ENCODE results near the gene NUMA1. TPM values are rescaled to one million over a fixed set of nuclear protein-coding genes. Genes with fewer than 3 reads are reported as not detected.

The NUMA1 gene
- total RNA-seq, 1 donor from 2014 or later: 163 TPM

- Mint-ChIP-seq H3K36me3 (ENCODE audit: low read depth) (peaks cover 24% of the 10 kb centered on the region), H3K4me3 (no peak overlapping the region), H3K4me1 (peaks cover 65% of the 10 kb centered on the region), H3K9me3 (no peaks in the 10 kb centered on the region), H3K27ac (no peak overlapping the region), H3K27me3 (no peaks in the 10 kb centered on the region)
- ChIA-PET POLR2A (interaction anchor here (5.1 kb wide), 1 partner anchor 11 kb away, joined by 19 read pairs; no protein-coding TSS in a partner anchor), CTCF (interaction anchor here (1.5 kb wide), 1 partner anchor 11 kb away, joined by 5 read pairs; no protein-coding TSS in a partner anchor)
- no peak for TF ChIP-seq CTCF (IDR thresholded peaks at IDR 0.05)
- intact Hi-C loops (cut with micrococcal nuclease): no loop called here
- ATAC-seq (ENCODE audit: low read depth) (no peak), DNase-seq (no peak)
These were observed 83.4 kb downstream of the NUMA1 start for GRCh38 chr11:71996946-71997345.

GRCh38 chr11:71996517-71996916 lies 83.8 kb downstream of the NUMA1 start:
- H3K27me3 Mint-ChIP-seq: no peaks in the 10 kb centered on the region
- peaks cover 67% of the 10 kb centered on the region for H3K4me1 Mint-ChIP-seq
- H3K36me3 Mint-ChIP-seq (ENCODE audit: low read depth): peaks cover 20% of the 10 kb centered on the region
- no peak overlapping the region for H3K4me3 Mint-ChIP-seq
- no peaks in the 10 kb centered on the region for H3K9me3 Mint-ChIP-seq
- CTCF ChIA-PET: interaction anchor here (1.5 to 1.7 kb wide), 2 partner anchors 10 to 95 kb away, joined by 5 to 7 read pairs; no protein-coding TSS in a partner anchor
- TF ChIP-seq CTCF (IDR thresholded peaks at IDR 0.05): no peak
- POLR2A ChIA-PET: interaction anchor here (5.1 kb wide), 1 partner anchor 11 kb away, joined by 19 read pairs; no protein-coding TSS in a partner anchor
- no peak overlapping the region for H3K27ac Mint-ChIP-seq
- no peak for ATAC-seq (ENCODE audit: low read depth)
- intact Hi-C loops (cut with micrococcal nuclease): no loop called here
- no peak for DNase-seq

GRCh38 chr11:71995726-71996291 lies 84.5 kb downstream of the NUMA1 start:
- H3K9me3 Mint-ChIP-seq: no peaks in the 10 kb centered on the region
- DNase-seq: no peak
- no peak for ATAC-seq (ENCODE audit: low read depth)
- H3K36me3 Mint-ChIP-seq (ENCODE audit: low read depth): peaks cover 17% of the 10 kb centered on the region
- TF ChIP-seq CTCF (IDR thresholded peaks at IDR 0.05): no peak
- ChIA-PET CTCF (interaction anchor here (1.7 to 2.5 kb wide), 2 partner anchors 18 to 95 kb away, joined by 7 to 9 read pairs; no protein-coding TSS in a partner anchor), POLR2A (interaction anchor here (1.5 to 5.1 kb wide), 2 partner anchors 10 to 19 kb away, joined by 3 to 19 read pairs; no protein-coding TSS in a partner anchor)
- H3K4me3 Mint-ChIP-seq: no peak overlapping the region
- peaks cover 74% of the 10 kb centered on the region for H3K4me1 Mint-ChIP-seq
- H3K27me3 Mint-ChIP-seq: no peaks in the 10 kb centered on the region
- intact Hi-C loops (cut with micrococcal nuclease): loop anchor here (2.0 kb wide), 1 partner anchor 13 kb away; no protein-coding TSS in a partner anchor
- H3K27ac Mint-ChIP-seq: no peak overlapping the region

- Mint-ChIP-seq H3K27me3 (no peaks in the 10 kb centered on the region), H3K9me3 (no peaks in the 10 kb centered on the region), H3K4me3 (no peak overlapping the region), H3K36me3 (ENCODE audit: low read depth) (peaks cover 12% of the 10 kb centered on the region), H3K4me1 (peaks cover 77% of the 10 kb centered on the region), H3K27ac (peak overlapping the region; percentile 9)
- ATAC-seq (ENCODE audit: low read depth) (no peak), DNase-seq (no peak)
- intact Hi-C loops (cut with micrococcal nuclease): loop anchor here (2.0 kb wide), 1 partner anchor 14 kb away; no protein-coding TSS in a partner anchor
- CTCF ChIA-PET: interaction anchor here (1.7 to 2.5 kb wide), 2 partner anchors 17 to 96 kb away, joined by 7 to 9 read pairs; no protein-coding TSS in a partner anchor
- POLR2A ChIA-PET: interaction anchor here (0.5 to 5.1 kb wide), 4 partner anchors 9 to 231 kb away, joined by 3 to 19 read pairs (median 5); partner anchors contain the start of gene ANAPC15
- TF ChIP-seq CTCF (IDR thresholded peaks at IDR 0.05): no peak
These were observed 85.6 kb downstream of the NUMA1 start for GRCh38 chr11:71994786-71995185.

- TF ChIP-seq CTCF (IDR thresholded peaks at IDR 0.05): no peak
- H3K27ac Mint-ChIP-seq: peak overlapping the region; percentile 82
- intact Hi-C loops (cut with micrococcal nuclease): no loop called here
These were observed 88.1 kb downstream of the NUMA1 start for GRCh38 chr11:71992136-71992730.

More at GRCh38 chr11:71992136-71992730, 88.1 kb downstream of the NUMA1 start:
- Mint-ChIP-seq H3K27me3 (no peaks in the 10 kb centered on the region), H3K9me3 (no peaks in the 10 kb centered on the region), H3K36me3 (ENCODE audit: low read depth) (peaks cover 13% of the 10 kb centered on the region), H3K4me3 (peak overlapping the region; percentile 62), H3K4me1 (peaks cover 59% of the 10 kb centered on the region)
- ATAC-seq (ENCODE audit: low read depth) (no peak), DNase-seq (no peak)
- ChIA-PET POLR2A (interaction anchor here (0.6 to 2.0 kb wide), 7 partner anchors 8 to 99 kb away, joined by 3 to 9 read pairs (median 4); partner anchors contain the start of genes RNF121 and XNDC1N), CTCF (interaction anchor here (1.4 kb wide), 1 partner anchor 191 kb away, joined by 3 read pairs; no protein-coding TSS in a partner anchor)
